Measurements from ENCODE around the gene TCIRG1. TPM values are rescaled to one million over a fixed set of nuclear protein-coding genes. Genes with fewer than 3 reads are reported as not detected.

The TCIRG1 gene
- total RNA-seq, 6 donors from 2014 or later: 141 to 919 (median 287) TPM

DNA sequence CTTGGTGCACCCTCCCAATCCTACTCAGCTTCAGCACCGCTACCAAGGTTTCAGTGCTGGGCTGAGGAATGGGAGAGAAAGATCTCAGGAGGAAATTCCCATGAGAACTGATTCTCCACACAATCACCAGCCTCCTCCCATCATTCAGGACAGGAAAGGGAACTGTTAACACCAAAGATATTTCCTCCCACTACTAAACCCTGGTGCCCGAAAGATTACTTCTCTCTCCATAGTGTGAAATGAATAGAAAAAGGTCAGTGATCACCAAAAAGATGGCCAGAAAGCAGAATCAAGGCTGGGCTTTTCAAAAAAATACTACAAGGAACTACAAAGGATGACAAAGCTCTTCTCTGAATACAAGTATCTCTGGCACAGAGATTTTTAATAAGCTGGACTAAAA is 26.1 kb downstream of the TCIRG1 start:
- H3K4me3 ChIP-seq: no peak overlapping the region
- TF ChIP-seq POLR2AphosphoS5 (IDR thresholded peaks at IDR 0.05) (no peak), POLR2A (IDR thresholded peaks at IDR 0.05) (no peak), CTCF (IDR thresholded peaks at IDR 0.05) (no peak), EP300 (IDR thresholded peaks at IDR 0.05) (no peak)
- ATAC-seq (ENCODE audit: low FRiP score in 2 of 2) (no peak), DNase-seq (no peak)
- peaks cover 26 to 82% (median 49%) of the 10 kb centered on the region in 4 donors for H3K36me3 ChIP-seq
- H3K27ac ChIP-seq: no peak overlapping the region
- H3K4me1 ChIP-seq: peaks cover 0 to 4% (median 0%) of the 10 kb centered on the region in 4 donors
- H3K27me3 ChIP-seq: no peaks in the 10 kb centered on the region
- no peaks in the 10 kb centered on the region for H3K9me3 ChIP-seq
- 66 to 68% methylated on average over 2 of the region's 2 CpGs for WGBS, 2 donors

GRCh38 chr11:68065841-68066240 is 27.0 kb downstream of the TCIRG1 start:
- WGBS, 2 donors: 93% methylated on average over 4 to 5 of the region's 5 CpGs
- no peaks in the 10 kb centered on the region for H3K27me3 ChIP-seq
- ATAC-seq (ENCODE audit: low FRiP score in 2 of 2) (no peak), DNase-seq (no peak)
- TF ChIP-seq EP300 (IDR thresholded peaks at IDR 0.05): no peak
- no peak for TF ChIP-seq POLR2A (IDR thresholded peaks at IDR 0.05)
- TF ChIP-seq POLR2AphosphoS5 (IDR thresholded peaks at IDR 0.05): no peak
- TF ChIP-seq CTCF (IDR thresholded peaks at IDR 0.05): no peak
- H3K27ac ChIP-seq: no peak overlapping the region
- H3K4me3 ChIP-seq: no peak overlapping the region
- H3K36me3 ChIP-seq: peaks cover 25 to 85% (median 53%) of the 10 kb centered on the region in 4 donors
- H3K9me3 ChIP-seq: no peaks in the 10 kb centered on the region
- peaks cover 0 to 4% (median 0%) of the 10 kb centered on the region in 4 donors for H3K4me1 ChIP-seq

DNA sequence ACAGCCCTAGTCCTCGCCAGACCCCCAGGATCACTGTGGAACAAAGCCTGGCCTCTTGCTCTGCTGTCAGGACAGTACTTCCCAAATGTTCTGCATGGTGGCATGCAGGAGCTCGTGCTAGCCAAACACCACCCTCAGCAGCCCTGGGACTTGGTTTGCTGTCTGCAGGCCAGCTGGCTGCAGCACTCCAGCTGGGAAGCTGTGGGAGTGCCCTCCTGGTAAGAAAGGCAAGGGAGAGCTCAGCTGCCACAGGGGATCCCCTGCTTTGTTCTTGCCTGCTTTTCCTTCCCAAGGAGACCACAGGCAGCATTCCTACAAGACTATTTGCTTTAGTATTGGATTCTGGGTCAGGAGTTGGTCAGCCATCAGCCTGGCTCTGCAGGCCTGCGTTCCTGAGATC is 27.9 kb downstream of the TCIRG1 start:
- no peak for ATAC-seq (ENCODE audit: low FRiP score in 2 of 2)
- 81 to 87% methylated on average over 2 to 3 of the region's 3 CpGs for WGBS, 2 donors

GRCh38 chr11:68067991-68068390 is 29.2 kb downstream of the TCIRG1 start:
- ATAC-seq (ENCODE audit: low FRiP score in 2 of 2): no peak
- Histone ChIP-seq H3K4me3 (no peak overlapping the region), H3K4me1 (peaks cover 0 to 4% (median 0%) of the 10 kb centered on the region in 4 donors), H3K36me3 (peaks cover 29 to 87% (median 49%) of the 10 kb centered on the region in 4 donors), H3K9me3 (no peaks in the 10 kb centered on the region), H3K27ac (no peak overlapping the region), H3K27me3 (no peaks in the 10 kb centered on the region)
- DNase-seq: no peak
- WGBS, 2 donors: 93 to 96% methylated on average over 5 of the region's 5 CpGs
- TF ChIP-seq CTCF (IDR thresholded peaks at IDR 0.05): no peak
- no peak for TF ChIP-seq EP300 (IDR thresholded peaks at IDR 0.05)
- no peak for TF ChIP-seq POLR2AphosphoS5 (IDR thresholded peaks at IDR 0.05)
- no peak for TF ChIP-seq POLR2A (IDR thresholded peaks at IDR 0.05)

More for the DNA sequence above, 27.9 kb downstream of the TCIRG1 start:
- TF ChIP-seq EP300 (IDR thresholded peaks at IDR 0.05) (no peak), POLR2A (IDR thresholded peaks at IDR 0.05) (no peak), POLR2AphosphoS5 (IDR thresholded peaks at IDR 0.05) (no peak), CTCF (IDR thresholded peaks at IDR 0.05) (no peak)
- Histone ChIP-seq H3K36me3 (peaks cover 29 to 85% (median 51%) of the 10 kb centered on the region in 4 donors), H3K4me3 (no peak overlapping the region), H3K27me3 (no peaks in the 10 kb centered on the region), H3K4me1 (peaks cover 0 to 4% (median 0%) of the 10 kb centered on the region in 4 donors), H3K9me3 (no peaks in the 10 kb centered on the region), H3K27ac (no peak overlapping the region)
- no peak for DNase-seq

All from upper lobe of left lung (tissue), 6 donors.